Measurements from ENCODE around the gene LY6G6C.

LY6G6C gene

DNA sequence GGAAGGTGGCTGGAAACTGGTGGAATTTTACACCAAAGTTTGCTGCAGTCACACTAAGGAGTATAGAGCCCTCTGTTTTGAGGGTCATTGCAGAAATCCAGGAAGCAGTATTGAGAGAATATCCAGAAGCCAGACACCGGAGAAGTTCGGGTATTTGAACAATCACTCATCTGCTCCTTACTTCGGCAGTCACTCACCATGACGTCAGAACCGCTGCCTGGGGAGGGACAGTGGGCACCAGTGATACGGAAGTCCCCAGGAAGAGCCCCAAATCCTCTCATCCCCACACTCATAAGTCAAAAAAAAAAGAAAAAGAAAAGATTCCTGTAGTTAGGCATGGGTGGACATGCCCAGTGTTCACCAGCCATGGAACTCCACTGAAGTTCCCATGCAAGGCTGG lies 44.6 kb downstream of the LY6G6C start:
- DNase-seq: no peak

DNA sequence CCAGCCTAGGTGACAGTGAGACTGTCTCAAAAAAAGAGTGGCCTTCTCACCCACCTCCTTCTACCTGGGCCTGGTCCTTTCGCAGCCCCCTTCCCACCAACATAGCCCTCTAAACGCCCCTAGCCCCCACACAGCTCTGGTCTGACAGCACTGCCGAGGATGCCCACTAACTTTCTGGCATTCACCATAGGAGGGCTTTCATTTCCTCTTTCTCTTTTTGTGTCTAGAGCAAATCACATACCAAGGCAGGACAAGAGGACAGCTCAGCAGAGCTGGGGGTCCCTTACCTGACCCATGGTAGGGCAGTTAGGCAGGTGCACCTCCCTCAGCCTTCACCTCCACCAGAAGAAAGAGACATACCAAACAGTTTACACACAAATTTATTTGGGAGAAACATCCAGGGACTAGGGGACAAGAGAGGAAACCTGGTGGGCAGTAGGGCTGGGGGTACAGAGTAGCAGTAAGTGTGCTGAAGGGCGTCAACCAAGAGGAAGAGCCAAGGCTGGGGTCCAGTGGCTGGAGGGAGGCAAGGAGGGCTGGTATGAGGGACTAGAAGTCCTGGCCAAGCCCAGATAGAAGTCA lies 45.1 kb downstream of the LY6G6C start:
- no peak for DNase-seq

DNA sequence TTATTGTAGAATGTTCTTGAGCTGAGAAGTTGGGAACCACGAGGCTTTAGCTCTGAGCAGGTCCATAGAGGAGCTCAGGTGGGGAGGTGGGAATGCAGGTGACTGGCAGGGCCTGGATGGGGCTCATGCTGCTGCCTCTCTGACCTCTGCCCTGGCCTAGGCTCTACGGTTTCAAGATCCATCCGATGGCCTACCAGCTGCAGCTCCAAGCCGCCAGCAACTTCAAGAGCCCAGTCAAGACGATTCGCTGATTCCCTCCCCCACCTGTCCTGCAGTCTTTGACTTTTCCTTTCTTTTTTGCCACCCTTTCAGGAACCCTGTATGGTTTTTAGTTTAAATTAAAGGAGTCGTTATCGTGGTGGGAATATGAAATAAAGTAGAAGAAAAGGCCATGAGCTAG lies 51.9 kb downstream of the LY6G6C start, which contains the start of gene LY6G5B:
LY6G5B (plus strand) TSS at position 301 of the 400 bp plus-strand sequence. CDS start 975 bp downstream, outside the sequence.
- no peak for DNase-seq

Measured in NCI-H1105 (cell line).